Panc1 (cell line): ENCODE results near the gene IL17C.

Experiments
- CTCF ChIP-seq: fragments of 450-650 bp; IDR thresholded peaks from 2 replicates; pipeline ENCODE4 v1.5.1; 2017; ENCODE audit warnings: mild to moderate bottlenecking
- POLR2AphosphoS5 ChIP-seq: IDR thresholded peaks from 2 replicates; pipeline ENCODE4 v1.6.1; 2012; ENCODE audit warnings: mild to moderate bottlenecking, low read depth, low read length, moderate library complexity
- REST ChIP-seq, 2 experiments: IDR thresholded peaks; 2 replicates each; pipeline ENCODE4 v1.6.1; 2011 to 2012; ENCODE audit warnings: low read depth in 2 of 2, control low read depth in 1 of 2, low read length in 1 of 2, mild to moderate bottlenecking in 1 of 2, moderate library complexity in 1 of 2; ENCODE audit not compliant: insufficient read depth in 1 of 2
- SIN3A ChIP-seq: IDR thresholded peaks from 2 replicates; pipeline ENCODE4 v1.6.1; 2012; ENCODE audit warnings: low read depth, mild to moderate bottlenecking, low read length, moderate library complexity, borderline replicate concordance; ENCODE audit not compliant: insufficient read depth
- TCF7L2 ChIP-seq: IDR thresholded peaks from 2 replicates; pipeline ENCODE4 v1.6.1; 2011; ENCODE audit warnings: mild to moderate bottlenecking, low read depth, low read length, inconsistent platforms

GRCh38 chr16:88591577-88592021 is 46.8 kb upstream of the IL17C start:
- no peak for TF ChIP-seq CTCF
- TF ChIP-seq POLR2AphosphoS5: no peak
- TF ChIP-seq REST (IDR thresholded peaks at IDR 0.05; ENCODE audit: insufficient read depth in 1 of 2, low read depth in 2 of 2, low read length in 1 of 2): no peak
- no peak for TF ChIP-seq SIN3A
- no peak for TF ChIP-seq TCF7L2
